ENCODE results near the gene SH2D2A.

Gene SH2D2A

DNA sequence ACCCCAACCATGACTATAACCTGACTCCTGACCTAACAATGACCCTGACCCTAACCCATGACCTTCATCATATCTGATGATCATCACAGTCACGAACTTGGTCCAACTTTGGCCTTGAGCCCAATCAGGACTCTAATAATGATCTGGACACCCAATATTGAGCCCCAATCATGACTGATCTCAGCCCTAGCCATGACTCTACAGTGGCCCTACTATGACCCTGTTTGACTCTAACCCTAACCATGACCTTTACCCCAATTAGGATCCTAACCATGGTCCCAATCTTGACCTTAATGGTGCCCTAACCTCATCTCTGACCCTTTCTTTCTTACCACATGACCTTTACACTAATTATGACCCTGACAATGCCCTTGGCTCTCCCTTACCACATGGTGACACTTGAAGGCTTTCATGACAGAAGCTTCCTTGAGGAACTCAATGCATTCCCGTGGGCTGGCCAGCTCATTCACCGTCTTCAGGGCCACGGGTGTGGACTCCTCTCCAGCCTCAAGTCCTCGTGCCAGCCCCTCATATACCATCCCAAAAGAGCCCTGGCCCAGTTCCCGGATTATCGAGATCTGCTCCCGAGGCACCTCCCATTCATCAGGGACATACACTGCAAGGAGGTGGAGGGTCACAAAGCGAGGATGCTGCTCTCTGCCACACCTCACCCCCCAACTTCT, 26.1 kb upstream of the SH2D2A start:
- H3K9me3 Mint-ChIP-seq: no peaks in the 10 kb centered on the region
- no peak overlapping the region for H3K4me3 Mint-ChIP-seq
- no peak for DNase-seq
- no peaks in the 10 kb centered on the region for H3K36me3 Mint-ChIP-seq (ENCODE audit: low read depth)
- TF ChIP-seq, protein P1, sequence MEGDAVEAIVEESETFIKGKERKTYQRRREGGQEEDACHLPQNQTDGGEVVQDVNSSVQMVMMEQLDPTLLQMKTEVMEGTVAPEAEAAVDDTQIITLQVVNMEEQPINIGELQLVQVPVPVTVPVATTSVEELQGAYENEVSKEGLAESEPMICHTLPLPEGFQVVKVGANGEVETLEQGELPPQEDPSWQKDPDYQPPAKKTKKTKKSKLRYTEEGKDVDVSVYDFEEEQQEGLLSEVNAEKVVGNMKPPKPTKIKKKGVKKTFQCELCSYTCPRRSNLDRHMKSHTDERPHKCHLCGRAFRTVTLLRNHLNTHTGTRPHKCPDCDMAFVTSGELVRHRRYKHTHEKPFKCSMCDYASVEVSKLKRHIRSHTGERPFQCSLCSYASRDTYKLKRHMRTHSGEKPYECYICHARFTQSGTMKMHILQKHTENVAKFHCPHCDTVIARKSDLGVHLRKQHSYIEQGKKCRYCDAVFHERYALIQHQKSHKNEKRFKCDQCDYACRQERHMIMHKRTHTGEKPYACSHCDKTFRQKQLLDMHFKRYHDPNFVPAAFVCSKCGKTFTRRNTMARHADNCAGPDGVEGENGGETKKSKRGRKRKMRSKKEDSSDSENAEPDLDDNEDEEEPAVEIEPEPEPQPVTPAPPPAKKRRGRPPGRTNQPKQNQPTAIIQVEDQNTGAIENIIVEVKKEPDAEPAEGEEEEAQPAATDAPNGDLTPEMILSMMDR (IDR thresholded peaks at IDR 0.05): no peak
- peaks cover 88% of the 10 kb centered on the region for H3K27me3 Mint-ChIP-seq (ENCODE audit: low read depth, poor library complexity)
- peaks cover 43% of the 10 kb centered on the region for H3K4me1 Mint-ChIP-seq
- no peak overlapping the region for H3K27ac Mint-ChIP-seq

DNA sequence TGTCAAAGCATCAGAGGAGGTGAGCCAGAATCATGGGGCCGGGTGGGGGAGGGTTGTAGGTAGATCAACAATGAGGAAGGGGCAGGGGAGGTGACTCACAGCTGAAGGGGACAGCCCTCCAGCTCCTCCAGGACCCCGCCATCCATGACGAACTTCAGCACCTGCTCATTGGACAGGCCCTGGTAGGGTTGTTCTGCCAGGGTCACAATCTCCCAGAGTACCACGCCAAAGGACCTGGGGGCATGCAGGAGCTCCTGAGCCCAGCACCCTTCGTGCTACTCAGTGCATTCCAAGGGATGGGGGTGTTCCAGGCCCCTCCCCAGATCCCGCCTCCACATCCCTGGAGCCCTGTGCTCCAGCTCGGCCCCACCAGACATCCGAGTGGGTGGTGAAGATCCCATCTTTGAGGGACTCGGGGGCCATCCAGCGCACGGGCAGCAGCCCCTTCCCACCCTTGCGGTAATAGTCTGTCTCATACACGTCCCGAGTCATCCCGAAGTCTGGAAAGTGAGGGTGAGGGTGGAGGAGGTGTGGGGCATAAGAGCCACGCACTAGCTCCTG, 24.7 kb upstream of the SH2D2A start:
- DNase-seq: peak; percentile 36
- Mint-ChIP-seq H3K27ac (no peak overlapping the region), H3K9me3 (no peaks in the 10 kb centered on the region), H3K27me3 (ENCODE audit: low read depth, poor library complexity) (peaks cover 86% of the 10 kb centered on the region), H3K4me1 (peaks cover 48% of the 10 kb centered on the region), H3K36me3 (ENCODE audit: low read depth) (no peaks in the 10 kb centered on the region), H3K4me3 (no peak overlapping the region)
- TF ChIP-seq, protein P1 (IDR thresholded peaks at IDR 0.05): no peak

DNA sequence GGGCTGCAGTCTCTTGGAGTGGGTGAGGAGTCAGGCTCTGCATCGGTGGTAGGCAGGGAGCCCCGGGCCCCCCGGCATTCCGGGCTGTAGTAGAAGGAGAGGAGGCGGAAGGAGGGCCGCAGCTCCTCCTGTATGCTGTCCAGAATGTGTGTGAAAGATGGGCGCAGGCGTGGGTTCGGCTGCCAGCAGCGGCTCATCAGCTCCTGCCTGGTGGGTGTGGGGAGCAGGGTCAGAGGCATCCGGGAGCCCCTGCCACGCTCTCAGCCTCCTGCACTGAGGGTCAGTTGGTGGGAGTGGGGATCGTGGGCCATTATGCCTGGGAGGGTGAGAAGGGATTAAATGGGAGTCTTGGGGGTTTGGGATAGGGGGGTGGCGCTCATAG, 24.2 kb upstream of the SH2D2A start:
- peaks cover 86% of the 10 kb centered on the region for H3K27me3 Mint-ChIP-seq (ENCODE audit: low read depth, poor library complexity)
- no peak for DNase-seq
- no peak overlapping the region for H3K27ac Mint-ChIP-seq
- no peaks in the 10 kb centered on the region for H3K36me3 Mint-ChIP-seq (ENCODE audit: low read depth)
- TF ChIP-seq, protein P1 (IDR thresholded peaks at IDR 0.05): no peak
- peaks cover 53% of the 10 kb centered on the region for H3K4me1 Mint-ChIP-seq
- no peak overlapping the region for H3K4me3 Mint-ChIP-seq
- H3K9me3 Mint-ChIP-seq: no peaks in the 10 kb centered on the region

DNA sequence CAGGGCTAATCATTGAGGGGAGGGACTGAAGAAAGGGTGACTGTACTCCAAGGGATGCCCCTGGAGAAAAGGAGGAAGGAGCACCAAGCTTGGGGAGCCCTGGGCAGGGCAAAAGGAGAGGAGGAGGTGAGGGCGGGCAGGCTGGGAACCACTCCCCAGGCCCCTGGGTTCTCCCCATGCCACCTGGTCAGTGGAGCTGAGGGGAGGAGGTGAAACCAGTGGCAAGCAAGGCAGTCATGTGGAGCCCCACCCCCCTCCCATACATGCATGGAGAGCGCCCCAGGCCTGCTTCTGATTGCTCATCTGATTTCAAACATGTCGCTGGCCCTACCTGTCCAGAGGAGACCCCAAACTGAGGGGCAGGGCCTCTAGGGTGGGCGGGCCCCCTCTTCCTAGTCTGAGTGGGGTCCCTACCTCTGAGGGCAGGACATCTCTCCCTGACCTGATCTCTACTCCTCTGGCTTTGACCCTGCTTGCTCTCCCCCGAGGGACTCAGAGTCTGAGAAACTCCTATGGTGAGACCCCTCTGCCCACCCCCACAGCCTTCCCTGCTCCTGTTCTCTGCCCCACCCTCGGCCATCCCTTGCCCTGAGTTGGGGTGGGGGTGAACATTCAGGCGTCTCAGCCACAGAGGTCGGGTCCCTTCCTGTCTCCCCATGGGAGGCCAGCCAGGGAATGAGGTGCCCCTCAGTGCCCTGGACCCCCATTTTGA, 23.7 kb upstream of the SH2D2A start:
- Mint-ChIP-seq H3K4me1 (peaks cover 53% of the 10 kb centered on the region), H3K27ac (no peak overlapping the region), H3K4me3 (no peak overlapping the region), H3K9me3 (no peaks in the 10 kb centered on the region), H3K27me3 (ENCODE audit: low read depth, poor library complexity) (peaks cover 86% of the 10 kb centered on the region), H3K36me3 (ENCODE audit: low read depth) (no peaks in the 10 kb centered on the region)
- no peak for DNase-seq
- TF ChIP-seq, protein P1 (IDR thresholded peaks at IDR 0.05): no peak

DNA sequence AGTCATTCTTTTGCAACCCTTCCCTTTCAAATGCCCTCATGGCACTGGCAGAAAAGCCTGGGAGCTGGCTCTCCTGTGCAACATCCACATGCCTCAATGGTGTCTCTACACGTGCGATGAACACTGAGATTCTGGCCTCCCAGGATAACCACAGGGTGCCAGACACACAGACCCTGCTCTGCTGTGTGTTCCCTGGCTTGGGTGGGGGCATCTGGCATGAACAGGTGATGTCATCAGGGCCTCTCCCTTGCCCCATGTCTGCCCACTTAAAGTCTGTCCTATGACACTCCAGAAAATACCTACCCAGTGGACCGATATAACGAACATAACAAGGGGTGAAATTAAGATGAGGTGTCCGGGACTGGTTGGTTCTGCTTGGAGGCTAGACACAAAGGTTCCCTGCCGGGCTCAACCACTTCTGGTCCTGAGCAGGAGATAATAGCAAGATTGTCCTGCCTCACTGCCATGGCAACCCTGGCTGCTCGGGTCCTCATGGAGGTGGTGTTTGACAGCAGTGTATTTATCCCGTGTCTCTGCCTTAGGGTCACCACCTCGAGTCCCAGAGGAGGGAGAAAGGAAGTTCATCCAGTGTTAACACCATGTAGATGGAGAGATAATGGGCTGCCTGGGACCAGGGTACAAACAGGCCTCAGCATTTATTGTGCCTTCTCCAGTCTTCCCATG, 22.9 kb upstream of the SH2D2A start:
- Mint-ChIP-seq H3K27me3 (ENCODE audit: low read depth, poor library complexity) (peaks cover 85% of the 10 kb centered on the region), H3K27ac (no peak overlapping the region), H3K4me1 (peaks cover 52% of the 10 kb centered on the region)

More for the DNA sequence above, 22.9 kb upstream of the SH2D2A start:
- Mint-ChIP-seq H3K4me3 (no peak overlapping the region), H3K9me3 (no peaks in the 10 kb centered on the region), H3K36me3 (ENCODE audit: low read depth) (no peaks in the 10 kb centered on the region)
- no peak for DNase-seq
- TF ChIP-seq, protein P1 (IDR thresholded peaks at IDR 0.05): no peak

Measured in nephron progenitor cell (in vitro differentiated cells).